ENCODE results near the gene APOC3.

- TF ChIP-seq EZH2 (IDR thresholded peaks at IDR 0.05), result no peak
- no peak for TF ChIP-seq CTCF (IDR thresholded peaks at IDR 0.05 in 2 of 3, conservative IDR thresholded peaks at IDR 0.05 in 1 of 3; ENCODE audit: borderline replicate concordance in 1 of 3, insufficient read depth in 1 of 3, low read depth in 2 of 3, low read length in 2 of 3)
- no peak for TF ChIP-seq TCF7L2 (IDR thresholded peaks at IDR 0.05; ENCODE audit: borderline replicate concordance, extremely low read depth, insufficient read depth, insufficient read length)
- no peak for TF ChIP-seq MAX (IDR thresholded peaks at IDR 0.05)
- TF ChIP-seq POLR2A (IDR thresholded peaks at IDR 0.05; ENCODE audit: borderline replicate concordance, extremely low read depth, insufficient read depth, insufficient read length), result no peak
- no peak for TF ChIP-seq JUND (IDR thresholded peaks at IDR 0.05)
- no peak for TF ChIP-seq EGR1 (IDR thresholded peaks at IDR 0.05; ENCODE audit: low read depth)
- no peak for TF ChIP-seq FOSL1 (IDR thresholded peaks at IDR 0.05; ENCODE audit: low read depth)
- TF ChIP-seq YY1 (IDR thresholded peaks at IDR 0.05; ENCODE audit: extremely low read depth, insufficient replicate concordance, low read depth, low read length), result no peak
- no peak for TF ChIP-seq ZNF274 (IDR thresholded peaks at IDR 0.05; ENCODE audit: low read depth, low read length)
- no peak for TF ChIP-seq REST (IDR thresholded peaks at IDR 0.05; ENCODE audit: low read depth)
These were observed 11.1 kb downstream of the APOC3 start for GRCh38 chr11:116840746-116841296.

Data from HCT116 (cell line).